H1 (cell line): ENCODE results near the gene ADARB2. TPM values are rescaled to one million over a fixed set of nuclear protein-coding genes. Genes with fewer than 3 reads are reported as not detected.
"Not testable (repeated sequence)": the region's sequence is repeated elsewhere in the genome, so short reads cannot be mapped to it uniquely, and the experiment has no call there.

Experiments used
- CTCF ChIA-PET: fragments of 300-600 bp; sonication (Branson Sonifier 250); formaldehyde crosslinking; loops from one replicate; lab custom pipeline; 2021; ENCODE audit not compliant: partially characterized antibody; lab: Charles Lee
- POLR2A ChIA-PET: fragments of 300-600 bp; sonication (Branson Sonifier 250); formaldehyde crosslinking; loops from one replicate; lab custom pipeline; 2021; ENCODE audit warnings: inconsistent platforms; ENCODE audit not compliant: partially characterized antibody; lab: Charles Lee
- DNase-seq, 2 experiments: peaks; one replicate each; pipeline versions ENCODE4 v3.0.0 to v3.0.0-alpha.2; 2010 to 2022; ENCODE audit warnings: low spot score in 2 of 2, low read depth in 1 of 2, mixed read lengths in 1 of 2
- FAIRE-seq: peaks from 2 replicates; lab custom pipeline; 2011; peaks lifted over from hg19 to GRCh38; lab: Jason Lieb, UNC
- H2AFZ ChIP-seq: 2 replicates; pipeline ENCODE4 v1.8.1; 2012; ENCODE audit warnings: low read length, inconsistent platforms
- H2AK5ac ChIP-seq: 2 replicates; pipeline ENCODE4 v1.6.1; 2013; ENCODE audit warnings: low read depth, low read length
- H2BK120ac ChIP-seq: replicated peaks from 2 replicates; pipeline ENCODE3; 2013; ENCODE audit warnings: low read depth, low read length, inconsistent platforms
- H2BK12ac ChIP-seq: 2 replicates; pipeline ENCODE4 v1.6.1; 2013; ENCODE audit warnings: low read depth, low read length
- H2BK15ac ChIP-seq: 2 replicates; pipeline ENCODE4 v1.6.1; 2013; ENCODE audit warnings: low read length
- H2BK20ac ChIP-seq: 2 replicates; pipeline ENCODE4 v1.6.1; 2013; ENCODE audit warnings: low read length
- H2BK5ac ChIP-seq: 2 replicates; pipeline ENCODE4 v1.6.1; 2013; ENCODE audit warnings: low read depth, low read length
- H3K14ac ChIP-seq: 2 replicates; pipeline ENCODE4 v1.6.1; 2013; ENCODE audit warnings: inconsistent platforms; ENCODE audit not compliant: insufficient read length
- H3K18ac ChIP-seq: 2 replicates; pipeline ENCODE4 v1.6.1; 2013; ENCODE audit warnings: low read length; ENCODE audit errors: extremely low read depth
- H3K23ac ChIP-seq: 2 replicates; pipeline ENCODE4 v1.6.1; 2013; ENCODE audit warnings: inconsistent platforms; ENCODE audit not compliant: insufficient read length
- H3K23me2 ChIP-seq: 2 replicates; pipeline ENCODE4 v1.6.1; 2013; ENCODE audit warnings: low read depth, low read length
- H3K27ac ChIP-seq: 2 replicates; pipeline ENCODE4 v1.6.1; 2011; ENCODE audit warnings: low read depth, low read length, inconsistent platforms
- H3K27me3 ChIP-seq, 4 experiments: replicated peaks in 1 of 4; 1 replicate in 1 of 4; 2 replicates in 3 of 4; pipeline versions ENCODE4 v1.6.1 to v1.8.1; 2011 to 2013; ENCODE audit warnings: low read length in 3 of 4, mild to moderate bottlenecking in 3 of 4, inconsistent platforms in 2 of 4, mixed read lengths in 2 of 4, moderate library complexity in 1 of 4; ENCODE audit not compliant: control insufficient read depth in 3 of 4, insufficient read depth in 3 of 4; ENCODE audit errors: extremely low read depth in 1 of 4
- H3K36me3 ChIP-seq, 4 experiments: 2 replicates each; pipeline versions ENCODE4 v1.6.1 to v1.8.1; 2011 to 2013; ENCODE audit warnings: mild to moderate bottlenecking in 4 of 4, low read length in 3 of 4, moderate library complexity in 2 of 4, control low read depth in 1 of 4, inconsistent platforms in 1 of 4; ENCODE audit not compliant: insufficient read depth in 4 of 4, control insufficient read depth in 2 of 4
- H3K4ac ChIP-seq: replicated peaks from 2 replicates; pipeline ENCODE3; 2013; ENCODE audit warnings: low read length, low read depth, mixed read lengths, inconsistent platforms; ENCODE audit not compliant: insufficient read length
- H3K4me1 ChIP-seq, 4 experiments: replicated peaks in 1 of 4; 1 replicate in 1 of 4; 2 replicates in 3 of 4; pipeline versions ENCODE4 v1.6.1 to v1.8.1; 2011 to 2013; ENCODE audit warnings: low read length in 3 of 4, inconsistent platforms in 2 of 4, mixed read lengths in 1 of 4; ENCODE audit not compliant: insufficient read depth in 4 of 4, control insufficient read depth in 3 of 4
- H3K4me2 ChIP-seq, 2 experiments: 2 replicates each; pipeline versions ENCODE4 v1.6.1 to v1.8.1; 2011 to 2013; ENCODE audit warnings: low read depth in 2 of 2, low read length in 2 of 2, control low read depth in 1 of 2, inconsistent platforms in 1 of 2, mild to moderate bottlenecking in 1 of 2; ENCODE audit not compliant: insufficient read depth in 1 of 2
- H3K4me3 ChIP-seq, 4 experiments: fragments of 200-600, 300-600 bp in 1 of 4; sonication (generic), shearing (Covaris generic), sonication (Bioruptor Twin) in 1 of 4; 2 replicates each; pipeline versions ENCODE4 v1.5.1 to v1.8.1; 2011 to 2016; ENCODE audit warnings: low read length in 4 of 4, low read depth in 3 of 4, control low read depth in 2 of 4, inconsistent platforms in 2 of 4, mild to moderate bottlenecking in 2 of 4, mixed read lengths in 1 of 4, moderate library complexity in 1 of 4; ENCODE audit not compliant: insufficient read depth in 2 of 4; ENCODE audit errors: extremely low read depth in 1 of 4
- H3K56ac ChIP-seq: replicated peaks from 2 replicates; pipeline ENCODE3; 2013; ENCODE audit warnings: low read depth, mild to moderate bottlenecking, mixed read lengths, low read length, inconsistent platforms; ENCODE audit not compliant: insufficient read length
- H3K79me1 ChIP-seq: 2 replicates; pipeline ENCODE4 v1.6.1; 2013; ENCODE audit warnings: low read depth, low read length, control low read depth
- H3K79me2 ChIP-seq, 2 experiments: 2 replicates each; pipeline versions ENCODE4 v1.6.1 to v1.8.1; 2012 to 2013; ENCODE audit warnings: low read length in 2 of 2, mild to moderate bottlenecking in 2 of 2, inconsistent platforms in 1 of 2; ENCODE audit not compliant: insufficient read depth in 2 of 2, control insufficient read depth in 1 of 2
- H3K9ac ChIP-seq, 4 experiments: replicated peaks in 1 of 4; 1 replicate in 1 of 4; 2 replicates in 3 of 4; pipeline versions ENCODE4 v1.6.1 to v1.8.1; 2011 to 2013; ENCODE audit warnings: low read depth in 3 of 4, low read length in 3 of 4, control low read depth in 2 of 4, mild to moderate bottlenecking in 2 of 4, moderate library complexity in 2 of 4, inconsistent platforms in 1 of 4; ENCODE audit errors: extremely low read depth in 1 of 4
- H3K9me3 ChIP-seq, 2 experiments: 2 replicates each; pipeline versions ENCODE4 v1.6.1 to v1.8.1; 2012 to 2013; ENCODE audit warnings: mild to moderate bottlenecking in 2 of 2, moderate library complexity in 2 of 2, control low read depth in 1 of 2, inconsistent platforms in 1 of 2, low read depth in 1 of 2, low read length in 1 of 2, mixed read lengths in 1 of 2; ENCODE audit not compliant: insufficient read depth in 2 of 2
- H4K20me1 ChIP-seq, 2 experiments: replicated peaks in 1 of 2; 2 replicates each; pipeline versions ENCODE3 to v1.8.1; 2011 to 2013; ENCODE audit warnings: inconsistent platforms in 2 of 2, low read length in 2 of 2, mild to moderate bottlenecking in 1 of 2; ENCODE audit not compliant: insufficient read depth in 2 of 2, control insufficient read depth in 1 of 2
- H4K5ac ChIP-seq: 2 replicates; pipeline ENCODE4 v1.6.1; 2013; ENCODE audit warnings: low read length, low read depth, mixed read lengths, inconsistent platforms; ENCODE audit not compliant: insufficient read length
- H4K8ac ChIP-seq: 2 replicates; pipeline ENCODE4 v1.8.0; 2013; ENCODE audit warnings: mild to moderate bottlenecking, moderate library complexity, low read length, inconsistent platforms; ENCODE audit not compliant: insufficient read depth; ENCODE audit errors: extremely low read depth
- H4K91ac ChIP-seq: replicated peaks from 2 replicates; pipeline ENCODE3; 2013; ENCODE audit warnings: low read length, mixed read lengths, inconsistent platforms; ENCODE audit not compliant: insufficient read length
- WGBS, 2 experiments: shearing (Covaris generic) in 1 of 2; methylation state at CpG; one replicate each; pipeline versions ENCODE4 v1.1.6 to v1.1.7; 2013 to 2015; ENCODE audit warnings: low lambda C conversion rate in 2 of 2, mixed read lengths in 2 of 2, inconsistent platforms in 1 of 2, low coverage in 1 of 2, missing lambda C conversion rate in 1 of 2; ENCODE audit not compliant: insufficient replicate concordance in 2 of 2, insufficient coverage in 1 of 2, insufficient read length in 1 of 2; ENCODE audit errors: extremely low coverage in 1 of 2, missing lambda C conversion rate in 1 of 2; 5-methylcytosine and 5-hydroxymethylcytosine counted together
- polyA plus RNA-seq, 7 experiments: library from polyadenylated mRNA; depleted of rRNA in 3 of 7; stranded (reverse) in 5 of 7; unstranded in 2 of 7; fragments of >200 nt in 5 of 7; fragments of 200-250 nt in 2 of 7; gene quantifications; 1 replicate in 5 of 7; 2 replicates in 1 of 7; 4 replicates in 1 of 7; pipeline versions ENCODE4 v1.2.1 to v1.2.3, GENCODE V29; 2011 to 2013; ENCODE audit warnings: missing spikeins in 2 of 7, mixed read lengths in 2 of 7
- total RNA-seq: library from RNA; stranded (reverse); fragmentation: NEBNext Ultra II Directional; extraction: Animal tissue kit (Norgen Biotek cat#: 25700); gene quantifications from 2 replicates; pipeline ENCODE4 v1.2.1, GENCODE V29; 2021

ADARB2 gene
- total and polyA plus RNA-seq, 2 of the 8 experiments (the other 6 are each of a cell fraction or from before 2014, with no cell fraction given): 2.2 to 2.8 TPM

GRCh38 chr10:1341052-1341451 lies 396.3 kb downstream of the ADARB2 start:
- H2BK20ac ChIP-seq, H3K9me3 ChIP-seq, H3K4me3 ChIP-seq, H3K4me1 ChIP-seq, H2BK12ac ChIP-seq, H3K27ac ChIP-seq, H3K79me2 ChIP-seq, H4K91ac ChIP-seq, H3K14ac ChIP-seq, H2AK5ac ChIP-seq, H4K5ac ChIP-seq, CTCF ChIA-PET, H3K36me3 ChIP-seq, H2BK120ac ChIP-seq, H3K4ac ChIP-seq, H2BK15ac ChIP-seq, H3K56ac ChIP-seq, H4K8ac ChIP-seq, H3K9ac ChIP-seq, FAIRE-seq, H4K20me1 ChIP-seq, H2BK5ac ChIP-seq, H3K23me2 ChIP-seq, H3K4me2 ChIP-seq, H2AFZ ChIP-seq, H3K27me3 ChIP-seq, H3K79me1 ChIP-seq, H3K18ac ChIP-seq, DNase-seq, POLR2A ChIA-PET, H3K23ac ChIP-seq: not testable (repeated sequence)
- WGBS, 2 experiments: 89% methylated on average over 13 of the region's 14 CpGs; no CpG with 5 or more reads in 1 of the 2 experiments
